Prostate gland (tissue), 2 donors: Measurements from ENCODE around the gene ABCB8. TPM values are rescaled to one million over a fixed set of nuclear protein-coding genes. Genes with fewer than 3 reads are reported as not detected.
A peak's percentile ranks its signal among the peaks of the same experiment; 100 is the strongest.

ENCODE experiments used
- DNase-seq: peaks from one replicate; pipeline ENCODE4 v3.0.0-alpha.2; 2019; ENCODE audit warnings: low spot score
- H3K27ac ChIP-seq, 2 donors: fragments of 200-600 bp; sonication (generic); 2 replicates each; pipeline ENCODE4 v1.5.1; 2017 to 2019
- H3K27me3 ChIP-seq: fragments of 200-600 bp; sonication (generic); replicated peaks from 2 replicates; pipeline ENCODE4 v1.5.1; 2019; ENCODE audit not compliant: insufficient read depth
- H3K36me3 ChIP-seq, 2 donors: fragments of 200-600 bp; sonication (generic); 1 replicate in 1 of 2; 2 replicates in 1 of 2; pipeline versions ENCODE4 v1.5.1 to v1.8.1; 2017 to 2019
- H3K4me1 ChIP-seq: fragments of 200-600 bp; sonication (generic); replicated peaks from 2 replicates; pipeline ENCODE4 v1.5.1; 2019
- H3K4me3 ChIP-seq, 2 donors: fragments of 200-600 bp; sonication (generic); 2 replicates each; pipeline ENCODE4 v1.5.1; 2017 to 2019
- H3K9me3 ChIP-seq: fragments of 200-600 bp; sonication (generic); 2 replicates; pipeline ENCODE4 v1.5.1; 2017
- POLR2A ChIP-seq: fragments of 450-650 bp; IDR thresholded peaks from one replicate; pipeline ENCODE4 v1.6.1; 2016; ENCODE audit warnings: antibody characterized with exemption, mild to moderate bottlenecking
- POLR2AphosphoS5 ChIP-seq: sonication (generic); formaldehyde crosslinking; IDR thresholded peaks from one replicate; pipeline ENCODE4 v1.6.1; 2017; ENCODE audit warnings: antibody characterized with exemption
- WGBS: methylation state at CpG from one replicate; pipeline ENCODE4 v1.1.5; 2018; 5-methylcytosine and 5-hydroxymethylcytosine counted together
- intact Hi-C: fragments of 100-400 bp; cut with DNase I; formaldehyde crosslinking; loops from one replicate; pipeline ENCODE4 v1.14.2; 2022
- total RNA-seq, 2 donors: library from RNA; depleted of rRNA; stranded (reverse); fragments of >200 nt; gene quantifications; one replicate each; pipeline ENCODE4 v1.1.0, GENCODE V29; 2016
- TF ChIP-seq, protein P1 (sequence below), 4 experiments: fragments of 200-600 bp in 2 of 4; fragments of 450-650 bp in 2 of 4; sonication (generic) in 2 of 4; IDR thresholded peaks; 1 replicate in 3 of 4; 2 replicates in 1 of 4; pipeline ENCODE4 v1.5.1; 2016 to 2019; ENCODE audit warnings: antibody characterized with exemption in 4 of 4, mild to moderate bottlenecking in 2 of 4, moderate library complexity in 2 of 4

ABCB8 gene
- total RNA-seq, 2 donors from 2014 or later: 26.4 to 50.6 TPM

DNA sequence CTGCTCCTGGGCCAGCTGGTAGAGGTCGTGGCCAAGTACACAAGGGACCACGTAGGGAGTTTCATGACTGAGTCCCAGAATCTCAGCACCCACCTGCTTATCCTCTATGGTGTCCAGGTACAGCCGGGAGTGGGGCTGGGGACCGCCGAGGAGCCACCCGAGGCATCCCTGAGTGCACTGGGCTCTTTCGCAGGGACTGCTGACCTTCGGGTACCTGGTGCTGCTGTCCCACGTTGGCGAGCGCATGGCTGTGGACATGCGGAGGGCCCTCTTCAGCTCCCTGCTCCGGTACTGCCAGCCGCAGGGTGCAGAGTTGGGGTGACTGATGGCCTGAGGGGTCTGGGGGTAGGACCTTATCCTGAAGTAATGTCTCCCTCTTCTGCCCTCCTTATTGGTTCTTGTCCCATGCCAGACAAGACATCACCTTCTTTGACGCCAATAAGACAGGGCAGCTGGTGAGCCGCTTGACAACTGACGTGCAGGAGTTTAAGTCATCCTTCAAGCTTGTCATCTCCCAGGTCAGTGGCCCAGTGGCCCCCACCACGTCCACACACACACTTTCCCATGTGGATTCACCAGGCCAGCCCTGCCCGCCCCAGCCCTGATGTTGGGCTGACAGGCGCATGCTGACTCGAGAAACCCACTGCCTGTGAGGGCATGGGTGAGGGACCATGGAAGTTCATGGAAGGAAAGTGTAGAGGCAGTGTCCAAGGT, 6.2 kb downstream of the ABCB8 start:
- Histone ChIP-seq H3K4me1 (no peaks in the 10 kb centered on the region), H3K4me3 (no peak overlapping the region), H3K27me3 (no peaks in the 10 kb centered on the region), H3K27ac (no peak overlapping the region), H3K9me3 (no peaks in the 10 kb centered on the region), H3K36me3 (peaks cover 0 to 10% of the 10 kb centered on the region in 2 donors)
- DNase-seq: no peak
- intact Hi-C loops: no loop called here
- WGBS: 92% methylated on average over 21 of the region's 21 CpGs
- TF ChIP-seq POLR2A (no peak), POLR2AphosphoS5 (no peak)
- TF ChIP-seq, protein P1, sequence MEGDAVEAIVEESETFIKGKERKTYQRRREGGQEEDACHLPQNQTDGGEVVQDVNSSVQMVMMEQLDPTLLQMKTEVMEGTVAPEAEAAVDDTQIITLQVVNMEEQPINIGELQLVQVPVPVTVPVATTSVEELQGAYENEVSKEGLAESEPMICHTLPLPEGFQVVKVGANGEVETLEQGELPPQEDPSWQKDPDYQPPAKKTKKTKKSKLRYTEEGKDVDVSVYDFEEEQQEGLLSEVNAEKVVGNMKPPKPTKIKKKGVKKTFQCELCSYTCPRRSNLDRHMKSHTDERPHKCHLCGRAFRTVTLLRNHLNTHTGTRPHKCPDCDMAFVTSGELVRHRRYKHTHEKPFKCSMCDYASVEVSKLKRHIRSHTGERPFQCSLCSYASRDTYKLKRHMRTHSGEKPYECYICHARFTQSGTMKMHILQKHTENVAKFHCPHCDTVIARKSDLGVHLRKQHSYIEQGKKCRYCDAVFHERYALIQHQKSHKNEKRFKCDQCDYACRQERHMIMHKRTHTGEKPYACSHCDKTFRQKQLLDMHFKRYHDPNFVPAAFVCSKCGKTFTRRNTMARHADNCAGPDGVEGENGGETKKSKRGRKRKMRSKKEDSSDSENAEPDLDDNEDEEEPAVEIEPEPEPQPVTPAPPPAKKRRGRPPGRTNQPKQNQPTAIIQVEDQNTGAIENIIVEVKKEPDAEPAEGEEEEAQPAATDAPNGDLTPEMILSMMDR (IDR thresholded peaks at IDR 0.05): no peak

DNA sequence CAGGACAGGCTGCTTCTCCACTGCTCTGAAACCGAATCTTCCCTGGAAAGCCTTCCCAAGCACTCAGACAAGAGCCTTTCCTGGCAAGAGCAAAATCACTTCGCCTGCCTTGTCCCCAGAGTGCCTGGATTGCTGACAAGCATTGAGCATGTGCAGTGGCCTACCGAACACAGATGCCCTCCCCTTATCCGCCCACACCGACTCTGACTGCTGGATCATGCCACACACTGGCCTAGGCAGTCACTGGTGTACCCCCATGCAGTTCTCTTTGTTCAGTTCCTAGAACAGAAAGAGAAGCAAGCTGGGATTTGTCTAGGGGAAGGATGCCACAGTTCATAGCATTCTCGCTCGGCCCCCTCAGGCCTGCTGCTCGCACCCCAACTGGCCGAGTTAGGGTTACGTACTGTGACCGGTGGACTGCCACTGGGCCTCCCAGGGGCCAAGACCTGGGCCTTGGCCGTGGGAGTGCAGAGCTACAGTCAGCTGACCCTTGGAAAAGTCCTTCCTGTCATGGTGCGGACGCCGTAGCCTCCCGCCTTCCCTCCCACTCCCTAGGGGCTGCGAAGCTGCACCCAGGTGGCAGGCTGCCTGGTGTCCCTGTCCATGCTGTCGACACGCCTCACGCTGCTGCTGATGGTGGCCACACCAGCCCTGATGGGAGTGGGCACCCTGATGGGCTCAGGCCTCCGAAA, 6.9 kb downstream of the ABCB8 start:
- no peak for DNase-seq
- TF ChIP-seq POLR2AphosphoS5: no peak
- TF ChIP-seq, protein P1 (IDR thresholded peaks at IDR 0.05): no peak
- no peak for TF ChIP-seq POLR2A
- H3K4me3 ChIP-seq: no peak overlapping the region
- H3K4me1 ChIP-seq: no peaks in the 10 kb centered on the region
- no peak overlapping the region for H3K27ac ChIP-seq
- H3K36me3 ChIP-seq: peaks cover 0 to 10% of the 10 kb centered on the region in 2 donors
- WGBS: 91% methylated on average over 20 of the region's 21 CpGs
- no peaks in the 10 kb centered on the region for H3K9me3 ChIP-seq
- no peaks in the 10 kb centered on the region for H3K27me3 ChIP-seq
- intact Hi-C loops: no loop called here

DNA sequence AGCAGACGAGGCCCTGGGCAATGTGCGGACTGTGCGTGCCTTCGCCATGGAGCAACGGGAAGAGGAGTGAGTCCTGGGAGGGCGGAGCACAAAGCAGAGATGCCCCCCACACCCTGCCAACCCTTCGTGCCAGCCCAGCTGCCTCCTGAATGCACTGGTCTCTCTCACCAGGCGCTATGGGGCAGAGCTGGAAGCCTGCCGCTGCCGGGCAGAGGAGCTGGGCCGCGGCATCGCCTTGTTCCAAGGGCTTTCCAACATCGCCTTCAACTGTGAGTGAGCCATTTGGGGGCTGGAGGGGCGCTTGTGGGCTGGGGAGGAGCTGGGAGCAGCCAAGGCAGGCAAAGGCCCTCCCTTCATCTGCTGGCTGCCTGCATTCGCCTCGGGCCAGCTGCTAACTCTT, 7.7 kb downstream of the ABCB8 start:
- peaks cover 0 to 10% of the 10 kb centered on the region in 2 donors for H3K36me3 ChIP-seq
- H3K27me3 ChIP-seq: no peaks in the 10 kb centered on the region
- H3K27ac ChIP-seq: no peak overlapping the region
- no peak overlapping the region for H3K4me3 ChIP-seq
- WGBS: 95% methylated on average over 17 of the region's 17 CpGs
- no peaks in the 10 kb centered on the region for H3K9me3 ChIP-seq
- TF ChIP-seq POLR2A: no peak
- TF ChIP-seq POLR2AphosphoS5: no peak
- TF ChIP-seq, protein P1 (IDR thresholded peaks at IDR 0.05): no peak
- intact Hi-C loops: no loop called here
- H3K4me1 ChIP-seq: no peaks in the 10 kb centered on the region
- no peak for DNase-seq

DNA sequence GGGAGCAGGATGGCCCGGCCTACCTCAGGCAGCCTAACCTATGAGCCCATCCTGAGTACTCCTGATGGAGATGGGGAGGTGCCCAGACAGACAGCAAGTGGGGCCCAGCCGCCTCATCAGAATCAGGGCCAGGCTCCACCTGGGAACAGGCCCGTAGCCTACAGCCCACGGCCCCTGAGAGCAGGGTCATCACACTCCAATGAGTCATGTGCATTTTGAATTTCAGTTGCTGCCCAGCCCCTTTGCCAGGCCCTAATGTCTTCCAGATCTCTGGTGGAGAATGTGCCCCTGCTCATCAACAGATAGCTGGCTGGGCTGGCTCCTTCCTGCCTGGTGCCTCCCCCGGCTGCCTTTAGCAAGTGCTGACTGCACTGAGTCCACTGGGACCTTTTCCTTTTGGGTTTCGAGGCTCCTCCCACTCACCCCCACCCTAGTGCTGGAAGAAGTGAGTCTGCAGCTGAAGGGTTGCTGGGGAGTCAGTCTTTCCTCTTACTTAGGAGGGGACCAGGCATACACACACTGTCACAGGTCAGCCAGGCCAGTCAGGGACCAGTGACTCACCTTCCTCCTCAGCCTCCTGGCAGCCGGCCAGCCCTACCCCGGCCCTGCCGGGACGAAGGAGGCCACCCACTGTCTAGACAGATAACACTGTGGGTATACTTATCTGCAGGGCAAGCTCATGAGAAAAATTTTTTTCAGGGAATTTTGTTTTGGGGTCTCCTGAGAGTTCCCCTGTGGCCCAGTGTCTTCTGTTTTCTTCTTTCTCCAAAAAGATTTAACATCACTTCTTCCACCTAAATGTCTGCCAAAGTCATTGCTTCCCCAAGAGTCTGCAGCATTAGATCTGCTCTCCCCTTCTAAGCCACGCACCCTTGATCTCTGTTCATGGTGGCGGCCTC, 10.9 kb downstream of the ABCB8 start:
- no peaks in the 10 kb centered on the region for H3K4me1 ChIP-seq
- no peak for DNase-seq
- intact Hi-C loops: no loop called here
- H3K9me3 ChIP-seq: no peaks in the 10 kb centered on the region
- TF ChIP-seq POLR2A: peak; percentile 15
- no peak for TF ChIP-seq POLR2AphosphoS5
- TF ChIP-seq, protein P1 (IDR thresholded peaks at IDR 0.05): no peak
- peaks cover 0 to 10% of the 10 kb centered on the region in 2 donors for H3K36me3 ChIP-seq
- WGBS: 46% methylated on average over 12 of the region's 12 CpGs
- no peaks in the 10 kb centered on the region for H3K27me3 ChIP-seq
- H3K4me3 ChIP-seq: no peak overlapping the region
- no peak overlapping the region for H3K27ac ChIP-seq
